Left cardiac atrium (tissue), 4 donors: ENCODE data around the gene YAP1. TPM values are rescaled to one million over a fixed set of nuclear protein-coding genes. Genes with fewer than 3 reads are reported as not detected.
A peak's percentile ranks its signal among the peaks of the same experiment; 100 is the strongest.
"Not testable (repeated sequence)": the region's sequence is repeated elsewhere in the genome, so short reads cannot be mapped to it uniquely, and the experiment has no call there.

Experiments used
- ATAC-seq, 2 donors: fragments of 200-7000 bp; cut with Tn5 transposase; one replicate each; pipeline ENCODE4 v1.9.1; 2020; ENCODE audit warnings: mild to moderate bottlenecking in 2 of 2, moderate library complexity in 2 of 2
- DNase-seq: peaks from one replicate; pipeline ENCODE4 v3.0.0-alpha.2; 2020
- intact Hi-C, 2 donors: fragments of 100-400 bp; cut with DNase I; formaldehyde crosslinking; loops; one replicate each; pipeline versions ENCODE4 v1.14.1 to v1.15.1; 2022 to 2023
- total RNA-seq, 2 donors: library from RNA; stranded (reverse); fragmentation: NEBNext Ultra II Directional; extraction: Animal tissue kit (Norgen Biotek cat#: 25700); gene quantifications; one replicate each; pipeline ENCODE4 v1.2.1, GENCODE V29; 2021
- donor health status: DM: no; HTN: yes; CAD: no.
- donor health status: DM: no; HTN: yes; CAD: no; lungs with severe emphysema.
- donor health status: DM: yes; HTN: yes; CAD: no.
- donor health status: Dilated cardiomyopathy.

Gene YAP1
- total RNA-seq, 2 donors from 2014 or later, result 59.1 to 67.5 TPM

DNA sequence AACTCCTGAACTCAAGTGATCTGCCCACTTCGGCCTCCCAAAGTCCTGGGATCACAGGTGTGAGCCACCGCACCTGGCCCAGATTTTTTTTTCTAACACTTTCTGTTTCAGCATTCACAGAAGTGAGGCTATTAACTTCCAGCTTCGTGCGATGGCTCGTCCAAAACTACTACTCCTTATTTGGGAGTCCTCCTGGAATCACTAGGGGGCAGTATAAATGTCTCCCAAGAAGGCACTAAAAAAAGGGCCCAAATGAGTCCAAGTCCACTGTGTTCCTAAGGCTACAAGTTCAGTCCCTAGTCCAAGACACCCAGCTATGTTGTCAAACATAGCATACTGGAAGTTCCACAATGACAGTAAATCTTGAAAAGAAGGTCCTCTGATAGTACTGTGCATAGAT, 143.8 kb downstream of the YAP1 start:
- no peak for ATAC-seq
- no peak for DNase-seq
- intact Hi-C loops, result no loop called here

DNA sequence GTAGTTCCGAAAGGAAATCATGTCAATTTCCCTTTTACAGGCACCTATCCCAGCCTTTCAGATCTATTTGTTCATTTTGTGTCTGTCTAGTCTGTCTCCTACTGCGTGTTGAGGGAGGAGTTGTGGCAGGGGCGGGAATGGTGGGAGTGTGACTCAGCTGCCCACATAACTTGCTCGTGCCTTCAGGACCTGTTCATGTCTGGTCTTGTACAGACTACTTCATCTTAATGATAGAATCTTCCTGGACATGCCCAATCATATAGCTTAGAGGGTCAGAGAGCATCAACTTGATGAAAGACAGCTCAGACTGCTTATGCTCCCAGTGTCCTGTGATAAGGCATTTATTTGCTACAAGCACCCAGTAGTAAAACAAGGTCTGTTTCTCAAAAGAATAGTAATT, 146.0 kb downstream of the YAP1 start:
- ATAC-seq (no peak), DNase-seq (no peak)
- intact Hi-C loops, result no loop called here

DNA sequence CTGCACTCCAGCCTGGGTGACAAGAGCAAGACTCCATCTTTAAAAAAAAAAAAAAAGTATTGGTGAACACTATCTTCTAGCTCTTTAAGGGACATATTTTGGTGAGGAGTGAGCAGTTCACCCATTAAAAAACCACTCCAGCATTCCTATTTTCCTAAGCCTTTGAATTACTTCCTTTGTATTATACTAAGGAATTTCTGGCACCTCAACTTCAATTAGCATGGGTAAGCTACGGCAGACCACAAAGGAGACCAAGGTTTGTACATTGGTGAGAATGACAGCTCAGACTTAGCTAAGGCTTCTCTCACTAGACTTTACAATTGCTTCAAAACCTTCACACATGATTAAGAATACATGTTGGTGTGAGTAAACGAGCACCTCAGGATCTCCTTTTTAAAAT, 150.0 kb downstream of the YAP1 start:
- ATAC-seq (no peak), DNase-seq (no peak)
- intact Hi-C loops, result loop anchor here in 1 of 2 donors (10.0 kb wide), 1 partner anchor 145 kb away; the partner anchor contains the start of gene YAP1

DNA sequence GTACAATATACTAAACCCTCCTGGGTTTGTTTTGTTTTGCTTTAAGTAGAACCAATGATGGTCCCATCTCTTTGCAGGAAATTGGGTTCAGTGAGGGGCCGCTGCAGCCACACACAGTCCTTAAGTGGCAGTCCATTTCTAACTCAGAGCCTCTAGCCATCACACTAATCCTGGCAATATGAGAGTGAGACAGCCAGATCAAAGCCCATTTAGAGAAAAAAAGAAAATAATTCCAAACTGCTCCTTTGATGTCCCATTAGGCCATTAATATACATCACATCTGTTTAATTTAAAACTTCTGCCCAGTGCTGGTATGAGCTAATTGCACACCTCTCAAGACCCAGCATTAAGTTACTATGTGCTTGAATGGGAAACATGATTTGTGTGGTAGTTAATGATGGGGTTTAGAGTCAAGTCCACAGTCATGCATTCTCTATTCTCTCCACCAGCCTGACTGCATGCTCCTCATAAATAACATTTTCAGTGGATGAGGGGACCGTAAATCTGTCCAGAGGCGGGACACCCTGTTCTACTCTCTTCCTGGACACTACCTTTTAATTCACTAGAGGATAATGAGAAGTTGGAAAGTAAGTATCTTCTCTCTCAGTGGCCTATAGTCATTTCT, 153.2 kb downstream of the YAP1 start:
- no peak for ATAC-seq
- no peak for DNase-seq
- intact Hi-C loops, result loop anchor here in 1 of 2 donors (10.0 kb wide), 1 partner anchor 149 kb away; the partner anchor contains the start of gene YAP1

DNA sequence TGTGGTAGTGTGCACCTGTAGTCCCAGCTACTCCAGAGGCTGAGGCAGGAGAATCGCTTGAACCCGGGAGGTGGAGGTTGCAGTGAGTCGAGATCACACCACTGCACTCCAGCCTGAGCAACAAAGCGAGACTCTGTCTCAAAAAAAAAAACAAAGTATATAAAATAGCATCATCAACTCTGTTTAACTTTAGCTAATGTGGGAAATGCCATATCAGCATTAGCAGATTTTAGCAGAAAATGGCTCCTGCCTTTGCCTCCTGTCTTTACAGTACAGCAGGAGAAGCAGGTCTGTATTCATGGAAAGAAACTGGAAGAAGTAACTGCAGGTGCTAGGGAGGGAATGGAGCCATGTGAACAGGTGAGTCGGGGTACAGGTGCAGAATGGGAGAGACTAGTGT, 154.5 kb downstream of the YAP1 start:
- intact Hi-C loops, result loop anchor here in 1 of 2 donors (5.0 to 10.0 kb wide), 2 partner anchors 150 to 202 kb away; partner anchors contain the start of gene YAP1
- not testable (repeated sequence) for DNase-seq, ATAC-seq

DNA sequence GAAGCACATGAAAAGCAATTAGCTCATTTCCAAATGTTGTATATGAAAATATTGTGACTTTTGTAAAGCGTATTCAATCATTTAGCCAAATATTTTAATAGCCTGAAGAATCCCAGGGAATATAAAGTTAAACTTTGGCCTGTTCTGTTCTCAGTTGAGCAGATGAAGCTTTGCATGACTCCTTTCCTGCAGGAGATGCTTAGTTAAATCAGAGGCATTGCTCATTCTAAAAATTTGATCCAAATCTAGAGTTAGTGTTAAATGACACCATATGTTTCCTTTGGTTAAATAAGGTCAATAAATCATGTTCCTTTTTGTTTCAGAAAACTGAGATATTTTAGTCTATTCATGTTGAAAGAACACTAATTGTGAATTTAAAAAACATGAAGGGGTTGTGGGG, 155.9 kb downstream of the YAP1 start:
- ATAC-seq, result no peak
- intact Hi-C loops, result loop anchor here in 1 of 2 donors (5.0 to 10.0 kb wide), 2 partner anchors 151 to 204 kb away; partner anchors contain the start of gene YAP1
- no peak for DNase-seq

DNA sequence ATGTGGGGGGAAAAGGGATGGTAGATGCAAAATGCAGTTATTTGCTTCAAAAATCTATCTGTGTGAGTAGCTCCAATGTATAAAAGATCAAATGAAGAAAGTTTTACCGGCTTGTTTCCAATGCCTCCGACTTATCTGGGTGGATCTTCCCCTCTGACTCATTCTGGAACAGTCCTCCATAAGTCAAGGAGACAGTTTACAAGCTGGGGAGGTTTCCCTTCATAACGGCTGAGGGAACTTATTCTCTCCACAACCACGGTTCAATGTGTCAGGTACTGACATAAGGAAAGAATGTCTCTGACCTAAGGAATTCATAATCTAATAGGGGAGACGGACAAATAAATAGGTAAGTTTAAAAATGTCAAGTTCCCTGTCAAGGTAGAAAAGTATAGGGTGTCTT, 157.4 kb downstream of the YAP1 start:
- DNase-seq, result no peak
- peak in 1 of 2 donors; percentile 67 for ATAC-seq
- intact Hi-C loops, result loop anchor here in 1 of 2 donors (5.0 to 10.0 kb wide), 2 partner anchors 153 to 205 kb away; partner anchors contain the start of gene YAP1

DNA sequence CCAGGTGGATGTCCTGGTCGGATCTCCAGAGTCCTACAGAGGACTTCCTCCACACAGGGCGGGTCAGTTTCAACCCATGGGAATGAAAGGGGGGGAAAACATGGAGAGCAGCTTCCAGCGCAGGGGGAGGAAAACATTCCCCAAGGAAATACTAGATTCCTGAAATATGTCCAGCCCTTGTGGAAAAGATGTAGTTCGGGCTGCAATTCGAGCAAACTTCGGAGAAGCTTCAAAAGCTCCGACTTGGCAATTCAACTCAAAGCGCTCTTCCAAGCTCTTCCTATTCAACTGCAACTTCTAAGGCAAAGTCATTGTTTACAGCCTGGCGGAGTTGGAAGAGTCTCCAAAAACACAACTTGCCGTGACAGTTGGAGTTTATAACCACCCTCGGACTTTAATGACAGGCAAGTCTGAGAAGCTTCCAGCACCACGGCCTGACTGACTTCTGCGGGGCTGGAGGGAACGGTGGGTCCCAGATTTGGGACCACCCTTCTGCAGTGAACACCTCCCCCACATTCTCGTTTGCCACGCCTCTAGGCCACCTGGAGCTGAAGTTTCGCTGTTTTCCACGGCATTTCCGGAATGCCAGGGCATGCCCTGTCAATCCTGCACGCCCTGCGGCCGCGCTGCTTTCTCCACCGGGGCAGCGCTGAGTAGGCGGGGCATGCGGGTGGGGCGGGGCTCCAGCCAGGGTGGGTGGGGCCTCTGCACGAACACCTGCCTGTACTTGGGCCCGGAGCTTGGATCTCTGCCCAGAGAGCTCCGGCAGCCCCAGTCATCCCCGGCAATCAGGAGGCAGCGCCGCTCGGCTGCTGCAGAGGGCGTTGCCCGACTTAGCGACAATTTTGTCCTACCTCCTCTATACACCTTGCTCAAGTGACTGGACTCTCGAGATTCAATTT, 158.1 kb downstream of the YAP1 start:
- intact Hi-C loops, result loop anchor here in 1 of 2 donors (5.0 to 10.0 kb wide), 2 partner anchors 154 to 206 kb away; partner anchors contain the start of gene YAP1
- ATAC-seq (peak; percentile 96 to 98), DNase-seq (peak; percentile 82)

DNA sequence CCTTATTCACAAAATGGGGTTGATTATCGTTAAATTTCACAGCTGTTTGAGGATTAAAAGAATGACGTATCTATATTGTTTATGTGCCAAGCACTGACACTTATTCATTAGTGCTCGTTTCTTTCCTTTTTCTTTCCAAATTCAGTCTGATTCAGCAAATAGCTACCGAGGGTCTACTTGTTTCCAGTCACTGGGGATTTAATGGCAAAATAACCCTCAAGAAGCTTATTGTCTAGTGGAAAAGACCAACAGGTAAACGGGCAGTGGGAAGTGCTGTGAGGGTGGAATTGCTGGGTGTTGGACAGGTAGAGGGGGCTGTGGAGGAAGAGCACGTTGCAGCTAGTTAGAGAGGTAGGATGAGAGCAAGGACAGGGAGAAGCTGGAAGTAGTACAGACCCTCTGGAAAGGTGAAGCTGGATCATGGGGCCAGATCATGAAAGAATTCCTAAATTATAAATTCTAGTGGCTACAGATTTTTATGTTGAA, 158.8 kb downstream of the YAP1 start:
- no peak for ATAC-seq
- no peak for DNase-seq
- intact Hi-C loops, result loop anchor here in 1 of 2 donors (5.0 to 10.0 kb wide), 2 partner anchors 154 to 207 kb away; partner anchors contain the start of gene YAP1

DNA sequence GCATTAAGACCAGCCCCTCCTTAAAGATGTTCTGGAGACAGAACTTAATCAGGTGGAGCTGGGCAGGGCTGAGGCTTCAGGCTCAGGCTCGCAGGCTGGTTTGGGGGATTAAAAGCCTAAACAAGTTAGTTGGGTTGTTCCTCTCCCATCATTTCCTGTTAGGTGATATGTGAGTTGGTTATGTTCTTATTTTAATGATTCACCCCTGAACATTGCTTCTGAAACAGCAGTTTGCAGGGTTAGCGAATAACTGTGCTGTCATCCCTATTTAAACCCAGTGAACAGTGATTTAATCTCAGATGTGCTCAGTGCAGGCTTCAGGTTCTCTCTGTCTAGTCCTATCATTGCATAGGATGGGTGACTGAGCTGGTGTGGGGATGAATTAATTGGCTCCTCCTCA, 159.7 kb downstream of the YAP1 start:
- ATAC-seq (no peak), DNase-seq (no peak)
- intact Hi-C loops, result loop anchor here in 1 of 2 donors (5.0 to 10.0 kb wide), 2 partner anchors 155 to 208 kb away; partner anchors contain the start of gene YAP1

DNA sequence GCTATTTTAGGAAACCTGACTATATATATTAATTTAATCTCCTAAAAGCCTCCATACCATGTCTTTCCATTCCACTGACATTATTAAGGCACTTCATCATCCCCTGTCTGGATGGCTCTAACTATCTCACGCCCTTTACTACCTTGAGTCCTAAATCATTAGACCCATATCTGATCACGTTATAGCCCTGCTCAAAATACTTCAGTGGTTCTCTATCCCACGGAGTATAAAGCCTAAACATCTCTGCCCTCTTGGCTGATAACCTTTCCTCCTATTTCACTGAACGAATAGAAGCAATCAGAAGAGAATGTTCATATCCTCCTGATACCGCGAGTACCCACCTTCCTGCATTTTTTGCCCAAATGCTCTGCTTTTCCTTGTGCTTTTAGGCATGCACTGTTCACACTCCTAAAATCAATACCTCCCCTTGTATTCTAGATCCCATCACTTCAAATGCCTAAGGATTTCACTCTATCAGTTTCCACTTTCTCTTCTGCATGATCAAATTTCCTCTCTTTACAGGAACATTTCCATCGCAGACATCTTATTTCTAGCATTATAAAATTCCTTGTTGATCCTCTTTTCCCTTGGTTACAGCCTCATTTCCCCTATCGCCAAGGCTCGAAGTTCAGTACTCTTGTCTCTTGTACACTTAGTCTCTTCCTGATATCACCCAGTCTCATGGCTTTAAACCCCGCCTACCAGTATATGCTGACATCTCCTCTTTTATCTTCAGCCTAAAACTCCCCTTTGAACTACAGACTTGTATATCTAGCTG, 162.0 kb downstream of the YAP1 start:
- intact Hi-C loops, result no loop called here
- no peak for DNase-seq
- no peak for ATAC-seq

DNA sequence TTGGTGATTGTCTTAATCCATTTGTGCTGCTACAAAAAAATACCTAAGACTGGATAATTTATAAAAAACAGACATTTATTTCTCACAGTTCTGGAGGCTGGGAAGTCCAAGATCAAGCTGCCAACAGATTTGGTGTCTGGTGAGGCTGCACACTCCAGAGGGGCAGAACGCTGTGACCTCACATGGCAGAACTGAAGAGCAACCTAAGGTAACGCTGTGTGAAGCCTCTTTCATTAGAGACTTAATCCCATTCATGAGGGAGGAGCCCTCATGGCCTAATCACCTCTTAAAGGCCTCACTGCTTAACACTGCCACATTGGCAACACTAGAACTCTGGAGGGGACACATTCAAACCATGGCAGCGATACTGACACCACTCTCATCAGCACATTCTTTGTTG, 164.4 kb downstream of the YAP1 start:
- intact Hi-C loops, result no loop called here
- DNase-seq, result no peak
- no peak for ATAC-seq

DNA sequence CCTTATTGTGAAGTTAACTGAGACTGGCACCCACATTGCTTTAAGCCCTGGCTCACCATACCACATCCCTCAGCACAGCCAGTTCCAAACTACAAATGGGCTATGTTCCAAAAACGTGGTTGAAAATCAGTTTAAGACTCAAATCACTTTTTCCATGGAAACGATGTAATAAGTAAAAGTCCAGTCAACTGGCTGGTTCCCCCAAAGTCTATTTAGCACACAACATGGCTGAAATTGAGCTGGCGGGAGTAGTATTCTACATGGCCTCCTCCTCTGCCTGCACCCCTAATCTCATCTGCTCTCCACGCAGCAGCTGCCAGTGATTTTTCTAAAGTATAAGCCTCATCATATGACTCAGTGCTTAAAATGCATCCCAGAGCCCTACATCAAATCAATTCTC, 166.1 kb downstream of the YAP1 start:
- intact Hi-C loops, result no loop called here
- no peak for DNase-seq
- no peak for ATAC-seq

DNA sequence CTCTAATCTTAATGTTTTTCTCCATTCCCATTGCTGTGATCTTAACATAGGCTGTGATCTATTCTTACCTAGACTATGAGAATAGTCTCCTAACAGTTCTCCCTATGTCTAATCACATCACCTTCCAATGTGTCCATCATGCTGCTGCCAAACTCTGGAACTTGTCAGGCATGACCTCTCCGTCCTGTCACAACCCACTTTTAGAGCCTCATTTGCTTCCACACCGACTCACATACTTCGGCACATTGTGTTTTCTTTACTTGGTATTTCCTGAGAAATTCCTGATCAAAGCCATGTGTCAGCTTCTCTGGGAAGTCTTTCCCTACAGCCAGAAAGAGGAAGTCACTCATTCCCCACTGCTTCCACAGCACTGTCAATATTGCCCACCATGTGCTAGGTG, 166.5 kb downstream of the YAP1 start:
- ATAC-seq, result no peak
- intact Hi-C loops, result no loop called here
- DNase-seq, result no peak

DNA sequence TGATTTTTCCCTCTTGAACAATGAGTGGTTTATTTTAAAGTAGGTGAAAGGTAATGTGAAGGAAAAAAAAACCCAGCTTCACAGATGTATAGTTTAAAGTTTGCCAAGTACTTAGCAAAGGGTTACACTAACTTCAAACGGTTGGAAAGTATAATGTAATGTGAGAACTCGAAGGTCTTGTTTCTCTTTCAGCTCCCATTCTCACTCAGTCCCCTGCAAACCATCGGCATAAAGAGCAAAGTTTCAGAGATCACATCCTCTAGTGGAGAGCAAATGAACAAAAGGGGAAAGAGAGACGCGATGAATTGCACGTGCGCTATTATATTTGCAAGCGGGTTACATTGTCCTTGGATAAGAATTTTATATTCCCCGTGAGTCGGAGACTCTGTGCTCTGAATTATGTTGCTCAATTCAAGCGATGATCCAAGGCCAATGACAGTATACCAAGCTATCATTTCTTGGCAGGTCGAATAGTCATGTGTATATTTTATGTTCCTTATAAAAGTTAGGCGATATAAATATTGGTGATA, 169.5 kb downstream of the YAP1 start:
- DNase-seq, result no peak
- intact Hi-C loops, result loop anchor here in 1 of 2 donors (10.0 kb wide), 1 partner anchor 215 kb away; no protein-coding TSS in a partner anchor
- peak; percentile 33 to 47 for ATAC-seq

DNA sequence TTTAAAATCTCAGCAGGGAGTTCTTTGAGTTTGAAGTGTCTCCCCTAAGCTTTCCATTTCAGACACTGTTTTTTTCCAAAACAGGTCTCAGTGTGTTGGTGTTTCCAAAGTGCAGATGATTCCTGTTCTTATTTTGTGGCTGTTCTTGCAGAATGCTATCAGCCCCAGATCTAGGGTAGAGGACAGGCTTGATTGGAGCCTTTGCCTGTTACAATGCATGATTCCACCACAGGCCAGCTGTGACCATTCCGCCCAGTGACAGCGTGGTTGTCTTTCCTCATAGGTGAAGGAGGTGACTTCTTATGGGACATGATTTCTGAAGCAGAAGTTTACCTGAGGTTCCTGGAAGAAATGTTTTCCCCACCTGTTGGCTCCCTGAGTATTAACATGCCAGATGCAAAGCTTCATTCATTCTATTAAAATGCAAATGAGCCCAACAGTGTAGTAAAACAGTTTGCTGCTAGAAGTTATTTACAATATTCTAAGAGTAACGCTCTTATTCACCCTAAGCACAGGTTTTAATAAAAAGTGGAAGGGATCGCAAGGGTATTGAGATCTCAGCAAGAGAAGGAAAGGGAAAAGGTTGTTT, 170.1 kb downstream of the YAP1 start:
- intact Hi-C loops, result loop anchor here in 1 of 2 donors (10.0 kb wide), 1 partner anchor 214 kb away; no protein-coding TSS in a partner anchor
- ATAC-seq (no peak), DNase-seq (no peak)
